OCI-LY1 (cell line): ENCODE measurements around the gene SPON2.

ENCODE experiments used
- H2AFZ ChIP-seq: fragments of 200-600 bp; sonication (generic), shearing (Covaris generic); 2 replicates; pipeline ENCODE4 v1.6.0; 2014; ENCODE audit warnings: antibody characterized with exemption, mild to moderate bottlenecking, low read length
- H3F3A ChIP-seq: fragments of 200-600 bp; sonication (generic), shearing (Covaris generic); 2 replicates; pipeline ENCODE4 v1.6.0; 2014; ENCODE audit warnings: mild to moderate bottlenecking, antibody characterized with exemption, low read length, moderate library complexity; ENCODE audit not compliant: insufficient read depth
- H3K27ac ChIP-seq: fragments of 200-600 bp; sonication (generic); 2 replicates; pipeline ENCODE4 v1.5.1; 2014; ENCODE audit warnings: low read length, mixed run types, mild to moderate bottlenecking, low read depth; ENCODE audit not compliant: poor library complexity, severe bottlenecking
- H3K27me3 ChIP-seq: fragments of 200-600 bp; sonication (generic); 2 replicates; pipeline ENCODE4 v1.6.0; 2014; ENCODE audit warnings: antibody characterized with exemption, mild to moderate bottlenecking, low read length, moderate library complexity; ENCODE audit not compliant: insufficient read depth
- H3K36me3 ChIP-seq: fragments of 200-600 bp; sonication (generic); 2 replicates; pipeline ENCODE4 v1.6.1; 2014; ENCODE audit warnings: mild to moderate bottlenecking, antibody characterized with exemption, low read length, moderate library complexity, mixed read lengths; ENCODE audit not compliant: insufficient read depth
- H3K4me1 ChIP-seq: fragments of 200-600 bp; sonication (generic); 2 replicates; pipeline ENCODE4 v1.5.1; 2014; ENCODE audit warnings: mild to moderate bottlenecking, low read length, moderate library complexity; ENCODE audit not compliant: insufficient read depth, severe bottlenecking
- H3K4me2 ChIP-seq: fragments of 200-600 bp; sonication (generic), shearing (Covaris generic); 2 replicates; pipeline ENCODE4 v1.6.1; 2014; ENCODE audit warnings: low read length
- H3K4me3 ChIP-seq: fragments of 200-600 bp; sonication (generic); 2 replicates; pipeline ENCODE4 v1.5.1; 2014; ENCODE audit warnings: low read length, low read depth, mild to moderate bottlenecking, mixed read lengths; ENCODE audit not compliant: poor library complexity, severe bottlenecking
- H3K79me2 ChIP-seq: fragments of 200-600 bp; shearing (Covaris generic); 2 replicates; pipeline ENCODE4 v1.6.1; 2016; ENCODE audit warnings: mixed run types, low read length, mixed read lengths; ENCODE audit not compliant: insufficient read depth
- H3K9ac ChIP-seq: fragments of 200-600 bp; sonication (generic), shearing (Covaris generic); 2 replicates; pipeline ENCODE4 v1.6.1; 2014; ENCODE audit warnings: mild to moderate bottlenecking, low read length, mixed read lengths
- H3K9me2 ChIP-seq: fragments of 200-600 bp; sonication (generic), shearing (Covaris generic); 2 replicates; pipeline ENCODE4 v1.6.1; 2014; ENCODE audit warnings: low read depth, mild to moderate bottlenecking, low read length, mixed read lengths
- H3K9me3 ChIP-seq: fragments of 200-600 bp; shearing (Covaris generic); 2 replicates; pipeline ENCODE4 v1.6.1; 2014; ENCODE audit warnings: low read length, mixed read lengths
- H4K20me1 ChIP-seq: fragments of 200-600 bp; sonication (generic), shearing (Covaris generic); 2 replicates; pipeline ENCODE4 v1.6.0; 2016; ENCODE audit warnings: mild to moderate bottlenecking, low read length; ENCODE audit not compliant: insufficient read depth
- CTCF ChIP-seq: fragments of 200-600 bp; sonication (generic), shearing (Covaris generic); IDR thresholded peaks from 2 replicates; pipeline ENCODE4 v1.5.1; 2017; ENCODE audit warnings: mild to moderate bottlenecking, antibody characterized with exemption, low read length, moderate library complexity, mixed read lengths
- EZH2 ChIP-seq: fragments of 200-600 bp; sonication (generic), shearing (Covaris generic); IDR thresholded peaks from 2 replicates; pipeline ENCODE4 v1.8.0; 2017; ENCODE audit warnings: borderline replicate concordance, mixed run types, mild to moderate bottlenecking, antibody characterized with exemption, low read length, moderate library complexity, mixed read lengths

The SPON2 gene

GRCh38 chr4:1156069-1156468, 16.3 kb downstream of the SPON2 start:
- Histone ChIP-seq H3K27me3 (no peaks in the 10 kb centered on the region), H3K36me3 (no peaks in the 10 kb centered on the region; the same call in 1 of the 2 replicates), H3K4me3 (no peak overlapping the region), H4K20me1 (no peaks in the 10 kb centered on the region), H3K4me2 (no peak overlapping the region), H3K9me3 (no peaks in the 10 kb centered on the region), H3K27ac (no peak overlapping the region), H2AFZ (no peak overlapping the region), H3K79me2 (no peaks in the 10 kb centered on the region), H3K9me2 (no peaks in the 10 kb centered on the region), H3K9ac (no peak overlapping the region), H3K4me1 (peaks cover 20% of the 10 kb centered on the region), H3F3A (no peaks in the 10 kb centered on the region)
- TF ChIP-seq EZH2 = no peak
- no peak for TF ChIP-seq CTCF

- Histone ChIP-seq H3K27me3 (no peaks in the 10 kb centered on the region), H3K9ac (no peak overlapping the region), H4K20me1 (no peaks in the 10 kb centered on the region), H3K4me1 (peaks cover 20% of the 10 kb centered on the region), H3K79me2 (no peaks in the 10 kb centered on the region), H3F3A (no peaks in the 10 kb centered on the region), H3K9me2 (no peaks in the 10 kb centered on the region), H3K4me2 (no peak overlapping the region), H3K9me3 (no peaks in the 10 kb centered on the region), H3K27ac (peak overlapping the region; percentile 49), H3K4me3 (no peak overlapping the region), H2AFZ (no peak overlapping the region), H3K36me3 (no peaks in the 10 kb centered on the region; the same call in 1 of the 2 replicates)
- TF ChIP-seq EZH2 (no peak), CTCF (no peak)
These were observed 17.1 kb downstream of the SPON2 start for GRCh38 chr4:1155314-1155713.

- TF ChIP-seq CTCF (no peak), EZH2 (no peak)
- Histone ChIP-seq H3K9ac (no peak overlapping the region), H3K9me3 (no peaks in the 10 kb centered on the region), H3F3A (no peaks in the 10 kb centered on the region), H3K36me3 (no peaks in the 10 kb centered on the region; the same call in 1 of the 2 replicates), H3K4me3 (no peak overlapping the region), H3K79me2 (no peaks in the 10 kb centered on the region), H3K27me3 (no peaks in the 10 kb centered on the region), H2AFZ (no peak overlapping the region), H3K4me1 (peaks cover 20% of the 10 kb centered on the region), H4K20me1 (no peaks in the 10 kb centered on the region), H3K4me2 (peak overlapping the region; percentile 36), H3K9me2 (no peaks in the 10 kb centered on the region), H3K27ac (peak overlapping the region; percentile 49)
These were observed 17.7 kb downstream of the SPON2 start for GRCh38 chr4:1154523-1155182.
